ENCODE data around the gene RBM39. TPM values are rescaled to one million over a fixed set of nuclear protein-coding genes. Genes with fewer than 3 reads are reported as not detected.
A peak's percentile ranks its signal among the peaks of the same experiment; 100 is the strongest.

RBM39 gene
- total RNA-seq, 1 donor from 2014 or later: 299 TPM

DNA sequence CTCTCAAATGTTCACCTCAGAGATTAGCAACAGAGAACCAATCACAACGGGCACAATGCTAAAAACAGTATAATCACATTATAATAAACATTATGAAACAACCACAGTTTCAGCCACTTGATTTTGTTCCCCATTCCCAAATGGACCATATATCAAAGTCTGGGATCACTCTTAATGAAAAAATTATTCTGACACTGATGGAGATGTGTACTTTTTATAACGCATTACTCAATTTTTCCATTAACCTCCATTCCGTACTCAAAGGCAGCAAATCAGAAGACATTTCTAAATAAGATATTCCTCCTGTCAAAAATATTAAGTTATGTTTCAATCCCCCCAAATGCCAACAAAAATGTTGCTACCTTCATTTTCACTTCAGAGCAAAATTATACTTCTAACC is 80.2 kb downstream of the RBM39 start:
- no peak for ATAC-seq
- DNase-seq: no peak
- Histone ChIP-seq H3K27ac (no peak overlapping the region), H3K4me1 (peaks cover 67% of the 10 kb centered on the region), H3K36me3 (no peaks in the 10 kb centered on the region), H3K9me3 (no peaks in the 10 kb centered on the region), H3K4me3 (peak overlapping the region; percentile 4), H3K27me3 (ENCODE audit: low read depth) (no peaks in the 10 kb centered on the region)
- TF ChIP-seq, protein P1, sequence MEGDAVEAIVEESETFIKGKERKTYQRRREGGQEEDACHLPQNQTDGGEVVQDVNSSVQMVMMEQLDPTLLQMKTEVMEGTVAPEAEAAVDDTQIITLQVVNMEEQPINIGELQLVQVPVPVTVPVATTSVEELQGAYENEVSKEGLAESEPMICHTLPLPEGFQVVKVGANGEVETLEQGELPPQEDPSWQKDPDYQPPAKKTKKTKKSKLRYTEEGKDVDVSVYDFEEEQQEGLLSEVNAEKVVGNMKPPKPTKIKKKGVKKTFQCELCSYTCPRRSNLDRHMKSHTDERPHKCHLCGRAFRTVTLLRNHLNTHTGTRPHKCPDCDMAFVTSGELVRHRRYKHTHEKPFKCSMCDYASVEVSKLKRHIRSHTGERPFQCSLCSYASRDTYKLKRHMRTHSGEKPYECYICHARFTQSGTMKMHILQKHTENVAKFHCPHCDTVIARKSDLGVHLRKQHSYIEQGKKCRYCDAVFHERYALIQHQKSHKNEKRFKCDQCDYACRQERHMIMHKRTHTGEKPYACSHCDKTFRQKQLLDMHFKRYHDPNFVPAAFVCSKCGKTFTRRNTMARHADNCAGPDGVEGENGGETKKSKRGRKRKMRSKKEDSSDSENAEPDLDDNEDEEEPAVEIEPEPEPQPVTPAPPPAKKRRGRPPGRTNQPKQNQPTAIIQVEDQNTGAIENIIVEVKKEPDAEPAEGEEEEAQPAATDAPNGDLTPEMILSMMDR (IDR thresholded peaks at IDR 0.05): no peak
- intact Hi-C loops (cut with DNase I): no loop called here

DNA sequence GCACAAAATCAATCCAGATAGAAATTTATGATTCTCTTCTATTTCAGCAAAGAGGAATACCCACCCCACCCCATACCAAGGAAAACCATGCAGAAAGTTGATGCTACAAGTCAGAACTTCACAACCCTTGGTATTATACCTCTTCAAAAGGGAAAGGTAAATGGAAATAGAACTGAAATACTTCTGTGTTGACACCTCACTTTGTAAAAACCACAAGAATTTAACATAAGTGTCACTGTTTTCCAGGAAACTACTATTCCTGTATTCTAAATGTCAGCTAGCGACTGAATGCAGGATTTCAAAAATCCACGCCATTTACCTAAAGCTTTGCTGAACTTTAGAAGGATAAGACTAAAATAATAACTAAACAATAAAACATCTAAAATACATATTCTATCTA is 81.0 kb downstream of the RBM39 start:
- peak overlapping the region; percentile 10 for H3K27ac ChIP-seq
- no peaks in the 10 kb centered on the region for H3K9me3 ChIP-seq
- intact Hi-C loops (cut with DNase I): no loop called here
- no peaks in the 10 kb centered on the region for H3K36me3 ChIP-seq
- peaks cover 73% of the 10 kb centered on the region for H3K4me1 ChIP-seq
- ATAC-seq (no peak), DNase-seq (no peak)
- no peaks in the 10 kb centered on the region for H3K27me3 ChIP-seq (ENCODE audit: low read depth)
- H3K4me3 ChIP-seq: peak overlapping the region; percentile 4
- TF ChIP-seq, protein P1 (IDR thresholded peaks at IDR 0.05): no peak

DNA sequence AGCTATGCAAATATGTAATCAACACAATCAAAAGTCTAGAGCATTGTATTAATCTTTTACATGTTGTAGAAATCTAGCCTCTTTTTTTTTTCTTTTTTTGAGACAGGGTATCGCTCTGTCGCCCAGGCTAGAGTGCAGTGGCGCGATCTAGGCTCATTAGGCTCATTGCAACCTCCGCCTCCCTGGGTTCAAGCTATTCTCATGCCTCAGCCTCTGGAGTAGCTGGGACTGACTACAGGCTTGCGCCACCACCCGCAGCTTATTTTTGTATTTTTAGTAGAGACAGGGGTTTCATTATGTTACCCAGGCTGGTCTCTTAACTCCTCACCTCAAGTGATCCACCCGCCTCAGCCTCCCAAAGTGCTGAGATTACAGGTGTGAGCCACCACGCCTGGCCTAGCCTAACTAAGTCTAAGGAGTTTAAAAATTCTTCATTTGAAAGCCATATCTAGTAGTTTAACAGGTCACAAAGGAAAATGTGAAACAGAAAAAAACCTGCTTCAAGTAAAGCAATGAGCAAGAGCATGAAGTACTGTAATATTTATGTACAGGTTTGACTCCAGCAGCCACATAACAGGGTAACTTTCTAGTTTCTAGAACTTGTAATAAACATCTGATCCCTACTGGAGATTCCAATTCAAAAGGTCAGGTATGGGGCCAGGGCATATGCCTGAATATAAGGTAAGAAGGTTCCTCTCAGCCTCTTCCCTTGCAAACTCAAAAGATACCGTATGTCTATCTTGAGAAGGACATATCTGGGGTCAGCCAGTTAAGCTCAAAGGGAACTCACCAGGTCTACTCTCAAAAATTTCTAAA is 81.7 kb downstream of the RBM39 start:
- Histone ChIP-seq H3K27me3 (ENCODE audit: low read depth) (no peaks in the 10 kb centered on the region), H3K4me1 (peaks cover 76% of the 10 kb centered on the region), H3K9me3 (no peaks in the 10 kb centered on the region), H3K4me3 (no peak overlapping the region), H3K27ac (no peak overlapping the region), H3K36me3 (peaks cover under 1% of the 10 kb centered on the region)
- ATAC-seq: no peak
- intact Hi-C loops (cut with DNase I): no loop called here
- DNase-seq: no peak
- TF ChIP-seq, protein P1 (IDR thresholded peaks at IDR 0.05): no peak

DNA sequence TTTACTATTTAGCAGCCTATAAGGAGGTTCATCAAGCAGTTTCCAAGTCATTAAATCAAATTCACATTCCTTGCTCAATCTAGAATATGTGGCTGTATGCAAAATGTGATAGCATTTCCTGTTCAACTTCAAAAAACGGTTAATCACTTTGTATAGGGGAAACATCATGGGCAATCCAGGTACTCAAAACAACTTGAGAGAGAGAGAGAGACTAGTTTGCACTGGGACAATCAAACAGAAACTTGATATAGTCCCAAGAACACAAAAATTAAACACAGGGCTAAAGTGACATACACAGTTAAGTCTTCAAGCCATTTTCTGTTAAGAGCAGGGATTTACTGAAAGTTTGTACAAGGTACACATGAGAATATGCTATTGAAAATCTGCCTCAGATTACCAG is 84.8 kb downstream of the RBM39 start:
- DNase-seq (no peak), ATAC-seq (peak; percentile 58 to 64)
- Histone ChIP-seq H3K9me3 (no peaks in the 10 kb centered on the region), H3K4me1 (peaks cover 63% of the 10 kb centered on the region), H3K27ac (no peak overlapping the region), H3K36me3 (peaks cover 31% of the 10 kb centered on the region), H3K4me3 (no peak overlapping the region), H3K27me3 (ENCODE audit: low read depth) (no peaks in the 10 kb centered on the region)
- TF ChIP-seq, protein P1 (IDR thresholded peaks at IDR 0.05): no peak
- intact Hi-C loops (cut with DNase I): no loop called here

DNA sequence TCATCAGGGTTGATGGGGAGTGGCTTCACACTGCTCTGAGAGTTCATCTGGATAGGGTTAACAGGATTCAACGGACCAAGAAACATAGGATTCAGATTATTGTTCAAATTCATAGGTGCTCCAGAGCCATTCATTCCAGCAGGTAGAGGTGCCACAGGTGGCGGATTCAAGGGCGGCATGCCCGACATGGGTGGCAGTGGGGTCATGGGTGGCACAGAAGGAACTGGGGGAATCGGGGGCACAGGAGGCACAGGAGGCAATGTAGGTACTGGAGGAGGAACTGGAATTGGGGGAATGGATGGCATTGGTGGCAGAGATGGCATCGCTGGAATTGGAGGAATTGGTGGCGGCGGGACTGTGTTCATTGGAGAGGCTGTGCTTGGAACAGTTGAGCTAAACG is 87.6 kb downstream of the RBM39 start:
- Histone ChIP-seq H3K27ac (no peak overlapping the region), H3K4me1 (peaks cover 57% of the 10 kb centered on the region), H3K9me3 (no peaks in the 10 kb centered on the region), H3K4me3 (no peak overlapping the region), H3K27me3 (ENCODE audit: low read depth) (no peaks in the 10 kb centered on the region), H3K36me3 (peaks cover 32% of the 10 kb centered on the region)
- DNase-seq (no peak), ATAC-seq (no peak)
- TF ChIP-seq, protein P1 (IDR thresholded peaks at IDR 0.05): no peak
- intact Hi-C loops (cut with DNase I): no loop called here

Data from lower lobe of right lung (tissue), 2 donors.